HG03442 (cell line): Measurements from ENCODE around the gene RGS11.
"Not testable (repeated sequence)": the region's sequence is repeated elsewhere in the genome, so short reads cannot be mapped to it uniquely, and the experiment has no call there.

Source experiments
- ATAC-seq: cut with Tn5 transposase; IDR thresholded peaks from one replicate; pipeline ENCODE4 v1.9.1; 2021; ENCODE audit warnings: mild to moderate bottlenecking, moderate library complexity; ENCODE audit not compliant: unreplicated experiment

The RGS11 gene

GRCh38 chr16:234468-235305 lies 41.1 kb downstream of the RGS11 start, which contains the start of gene FAM234A:
Gene FAM234A, plus strand, starts transcription at chr16:234821. Its CDS starts 19,593 bp downstream, at chr16:254414.
- ATAC-seq, result peak; percentile 77

- ATAC-seq, result no peak
These were observed 44.8 kb downstream of the RGS11 start for GRCh38 chr16:230949-231348.

GRCh38 chr16:230351-230750 lies 45.4 kb downstream of the RGS11 start:
- not testable (repeated sequence) for ATAC-seq

GRCh38 chr16:229731-230281 lies 45.9 kb downstream of the RGS11 start:
- no peak for ATAC-seq

- peak; percentile 81 for ATAC-seq
These were observed 46.7 kb downstream of the RGS11 start, which contains the start of gene LUC7L for GRCh38 chr16:228852-229730. Gene LUC7L, minus strand, starts transcription at chr16:229449. Its CDS starts 110 bp downstream, at chr16:229339.

GRCh38 chr16:228151-228851 lies 47.4 kb downstream of the RGS11 start:
- ATAC-seq, result no peak

GRCh38 chr16:220021-220420 lies 55.7 kb downstream of the RGS11 start:
- ATAC-seq, result no peak
